Activated naive CD8-positive, alpha-beta T cell (primary cell): ENCODE data around the gene GJA3.

Source experiments
- H3K27ac Mint-ChIP-seq: one replicate; pipeline ENCODE4 v1.8.0; 2021; ENCODE audit warnings: mixed read lengths
- H3K27me3 Mint-ChIP-seq: one replicate; pipeline ENCODE4 v1.8.0; 2021; ENCODE audit warnings: mixed read lengths
- H3K36me3 Mint-ChIP-seq: one replicate; pipeline ENCODE4 v1.8.0; 2021; ENCODE audit warnings: mixed read lengths
- H3K4me1 Mint-ChIP-seq: one replicate; pipeline ENCODE4 v1.8.0; 2021; ENCODE audit warnings: low read depth, mixed read lengths
- H3K4me3 Mint-ChIP-seq: one replicate; pipeline ENCODE4 v1.8.0; 2021; ENCODE audit warnings: mild to moderate bottlenecking, mixed read lengths
- H3K9me3 Mint-ChIP-seq: one replicate; pipeline ENCODE4 v1.8.0; 2021; ENCODE audit warnings: low read depth, mixed read lengths

GJA3 gene

DNA sequence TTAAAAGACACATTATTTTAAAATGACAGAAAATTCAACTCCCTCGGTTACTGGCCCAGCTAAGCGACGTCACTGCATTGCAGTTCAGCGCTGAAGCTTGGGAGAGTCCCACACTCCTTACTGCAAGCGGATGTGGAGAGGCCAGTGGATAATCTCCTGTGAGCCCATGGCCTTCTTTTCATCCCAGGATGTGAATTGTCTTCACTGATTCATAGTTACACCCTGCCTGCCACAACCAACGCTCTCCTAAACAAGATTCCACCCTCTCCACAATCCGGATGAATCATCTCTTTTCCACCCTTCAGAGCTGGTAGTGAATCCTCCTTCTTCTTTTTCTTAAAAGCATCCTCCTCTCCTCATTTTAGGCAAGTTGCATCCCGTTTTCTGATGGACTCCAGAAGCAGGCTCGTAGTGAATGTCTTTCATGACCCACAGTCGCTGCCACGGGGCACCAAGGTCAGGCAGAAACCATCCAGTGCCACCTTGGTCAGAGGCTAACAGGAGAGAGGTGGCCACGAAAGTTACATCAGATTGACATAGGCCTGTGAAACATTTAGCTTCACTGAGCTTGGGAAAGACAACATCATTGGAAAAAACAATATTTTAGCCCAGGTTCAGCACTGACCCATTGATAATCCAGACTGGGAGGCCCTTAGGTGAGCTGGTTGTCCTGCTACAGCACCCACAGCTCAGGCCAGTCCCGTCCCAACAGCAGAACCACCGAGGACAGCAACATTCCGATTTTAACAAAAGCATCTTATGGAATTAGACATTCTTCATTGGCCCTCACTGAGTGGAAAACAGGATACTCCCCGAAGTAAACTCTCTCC, 29.8 kb upstream of the GJA3 start:
- peaks cover 16% of the 10 kb centered on the region for H3K27me3 Mint-ChIP-seq
- peaks cover 26% of the 10 kb centered on the region for H3K4me1 Mint-ChIP-seq
- H3K9me3 Mint-ChIP-seq: no peaks in the 10 kb centered on the region
- H3K36me3 Mint-ChIP-seq: no peaks in the 10 kb centered on the region
- H3K4me3 Mint-ChIP-seq: peak overlapping the region; percentile 63
- no peak overlapping the region for H3K27ac Mint-ChIP-seq

DNA sequence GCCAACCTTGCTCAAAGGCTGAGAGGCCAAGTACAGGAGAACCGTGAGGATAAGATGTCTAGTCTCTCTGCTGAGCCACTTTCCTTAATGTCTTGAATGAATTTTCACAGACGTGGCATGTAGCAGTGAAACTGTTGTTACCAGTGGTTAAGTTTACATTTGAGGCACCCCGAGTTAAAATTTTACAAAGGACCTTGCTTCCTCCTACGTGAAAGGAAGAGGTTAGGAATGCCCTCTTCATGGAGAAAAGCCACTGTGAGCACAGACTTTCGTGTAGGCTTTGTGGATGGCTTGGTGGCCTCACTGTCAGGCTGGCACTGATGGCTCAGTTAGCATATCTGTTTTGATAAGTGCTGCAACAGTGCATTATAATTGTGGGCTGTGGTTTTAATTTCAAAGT, 29.2 kb upstream of the GJA3 start:
- Mint-ChIP-seq H3K9me3 (no peaks in the 10 kb centered on the region), H3K36me3 (no peaks in the 10 kb centered on the region), H3K27me3 (peaks cover 12% of the 10 kb centered on the region), H3K4me3 (no peak overlapping the region), H3K27ac (no peak overlapping the region), H3K4me1 (peaks cover 26% of the 10 kb centered on the region)

DNA sequence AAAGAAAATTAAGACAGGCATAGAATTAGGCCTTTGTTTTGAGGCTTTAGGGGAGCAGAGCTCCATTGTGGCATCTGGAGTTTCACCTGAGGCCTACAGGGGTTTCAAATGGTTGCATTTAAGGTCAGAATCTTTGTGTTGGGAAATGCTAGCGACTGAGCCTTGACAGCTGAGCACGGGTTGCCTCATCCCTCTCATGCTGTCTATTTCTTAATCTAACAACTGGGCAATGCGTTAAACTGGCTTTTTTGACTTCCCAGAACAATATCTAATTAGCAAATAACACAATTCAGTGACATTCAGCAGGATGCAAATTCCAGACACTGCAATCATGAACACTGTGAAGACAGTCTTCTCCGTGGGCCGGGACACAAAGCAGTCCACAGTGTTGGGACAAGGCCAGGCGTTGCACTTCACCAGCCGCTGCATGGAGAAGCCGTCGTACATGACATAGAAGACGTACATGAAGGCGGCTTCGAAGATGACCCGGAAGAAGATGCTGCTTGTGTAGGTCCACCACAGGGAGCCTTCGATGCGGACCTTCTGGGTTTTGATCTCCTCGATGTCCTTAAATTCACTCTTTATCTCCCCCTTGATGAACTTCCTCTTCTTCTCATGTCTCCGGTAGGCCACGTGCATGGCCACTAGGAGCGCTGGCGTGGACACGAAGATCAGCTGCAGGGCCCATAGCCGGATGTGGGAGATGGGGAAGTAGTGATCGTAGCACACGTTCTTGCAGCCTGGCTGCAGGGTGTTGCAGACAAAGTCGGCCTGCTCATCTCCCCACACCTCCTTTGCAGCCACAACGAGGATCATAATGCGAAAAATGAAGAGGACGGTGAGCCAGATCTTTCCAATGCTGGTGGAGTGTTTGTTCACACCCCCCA, 28.1 kb upstream of the GJA3 start:
- Mint-ChIP-seq H3K27me3 (peaks cover 2% of the 10 kb centered on the region), H3K4me3 (no peak overlapping the region), H3K27ac (no peak overlapping the region), H3K9me3 (no peaks in the 10 kb centered on the region), H3K36me3 (no peaks in the 10 kb centered on the region), H3K4me1 (peaks cover 15% of the 10 kb centered on the region)

DNA sequence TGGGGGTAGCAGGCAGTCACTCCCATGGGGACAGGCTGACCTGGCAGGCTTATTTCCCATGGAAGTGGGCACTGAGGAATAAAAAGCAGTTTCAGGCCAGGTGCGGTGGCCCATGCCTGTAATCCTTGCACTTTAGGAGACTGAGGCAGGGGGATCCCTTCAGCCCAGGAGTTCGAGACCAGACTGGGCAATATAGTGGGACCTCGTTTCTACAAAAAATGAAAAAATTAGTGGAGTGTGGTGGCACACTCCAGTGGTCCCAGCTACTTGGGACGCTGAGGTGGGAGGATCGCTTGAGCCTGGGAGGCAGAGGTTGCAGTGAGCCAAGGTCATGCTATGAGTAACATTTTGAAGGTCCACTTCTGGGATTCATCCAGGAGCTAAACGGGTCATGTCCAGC, 25.9 kb upstream of the GJA3 start:
- Mint-ChIP-seq H3K9me3 (no peaks in the 10 kb centered on the region), H3K27me3 (peaks cover 2% of the 10 kb centered on the region), H3K27ac (no peak overlapping the region), H3K36me3 (no peaks in the 10 kb centered on the region), H3K4me3 (no peak overlapping the region), H3K4me1 (peaks cover 9% of the 10 kb centered on the region)

DNA sequence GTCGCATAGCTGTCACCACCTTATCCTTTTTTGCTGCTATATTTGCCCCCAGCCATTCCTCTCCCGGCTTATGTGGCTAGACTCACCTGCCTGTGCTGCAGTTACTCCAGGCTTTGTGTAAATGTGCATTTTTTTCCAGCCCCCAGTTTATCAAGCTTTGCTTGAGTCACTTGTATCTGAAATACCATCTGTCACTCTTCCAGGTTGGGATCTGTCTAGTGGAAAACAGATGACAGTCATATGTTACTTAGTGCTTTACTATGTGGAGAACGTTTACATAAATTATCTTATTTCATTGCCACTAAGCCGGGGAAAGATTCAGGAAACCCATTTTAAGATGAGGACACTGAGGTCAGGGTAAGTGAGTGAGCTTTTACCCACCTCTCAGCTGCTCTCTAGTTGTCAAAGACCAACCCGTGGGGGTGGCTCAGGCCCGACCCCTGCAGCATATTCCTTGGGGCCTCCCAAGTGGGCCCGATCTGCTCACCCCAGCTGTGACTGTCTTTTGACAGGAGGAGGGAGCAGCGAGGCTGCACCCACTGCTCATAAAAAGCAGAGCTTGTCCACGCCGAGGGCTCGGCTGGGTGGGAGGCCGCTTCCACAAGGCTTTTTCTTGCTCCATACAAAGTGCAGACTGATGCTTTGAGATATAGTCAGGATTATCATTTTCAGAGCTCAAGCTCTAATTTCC, 24.7 kb upstream of the GJA3 start:
- H3K9me3 Mint-ChIP-seq: no peaks in the 10 kb centered on the region
- no peaks in the 10 kb centered on the region for H3K36me3 Mint-ChIP-seq
- peaks cover 5% of the 10 kb centered on the region for H3K4me1 Mint-ChIP-seq
- H3K4me3 Mint-ChIP-seq: no peak overlapping the region
- no peak overlapping the region for H3K27ac Mint-ChIP-seq
- peaks cover 9% of the 10 kb centered on the region for H3K27me3 Mint-ChIP-seq

DNA sequence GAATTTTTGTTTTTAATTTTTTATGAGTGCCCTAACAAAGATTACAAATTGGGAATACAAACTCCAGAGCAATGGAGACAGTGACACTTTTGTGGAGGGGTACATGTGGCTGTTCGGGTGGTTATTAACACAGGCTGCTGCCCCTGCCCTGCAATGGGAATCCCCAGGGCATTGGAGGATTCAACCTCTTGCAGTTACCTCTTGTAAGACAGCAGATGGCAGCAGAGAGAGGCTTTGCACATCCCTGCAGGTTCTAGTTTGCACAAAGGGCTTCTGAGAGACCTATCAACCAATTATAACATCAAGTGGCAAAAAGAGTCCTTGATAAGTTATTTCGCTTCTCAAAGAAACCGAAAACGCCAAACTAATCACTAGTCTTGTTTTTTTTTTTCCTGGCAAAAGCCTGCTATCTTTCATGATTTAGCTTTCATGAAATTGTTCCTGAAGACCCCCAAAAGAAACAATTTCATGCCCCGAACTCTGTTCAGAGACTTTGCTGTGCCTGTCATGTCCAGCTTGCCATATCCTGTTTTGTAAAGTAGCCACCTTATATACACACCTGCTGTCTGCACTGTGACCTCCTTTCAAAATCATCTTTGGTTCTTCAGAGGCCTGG, 21.5 kb upstream of the GJA3 start:
- Mint-ChIP-seq H3K9me3 (no peaks in the 10 kb centered on the region), H3K27ac (no peak overlapping the region), H3K4me3 (no peak overlapping the region), H3K27me3 (peaks cover 26% of the 10 kb centered on the region), H3K4me1 (peaks cover 4% of the 10 kb centered on the region), H3K36me3 (no peaks in the 10 kb centered on the region)

DNA sequence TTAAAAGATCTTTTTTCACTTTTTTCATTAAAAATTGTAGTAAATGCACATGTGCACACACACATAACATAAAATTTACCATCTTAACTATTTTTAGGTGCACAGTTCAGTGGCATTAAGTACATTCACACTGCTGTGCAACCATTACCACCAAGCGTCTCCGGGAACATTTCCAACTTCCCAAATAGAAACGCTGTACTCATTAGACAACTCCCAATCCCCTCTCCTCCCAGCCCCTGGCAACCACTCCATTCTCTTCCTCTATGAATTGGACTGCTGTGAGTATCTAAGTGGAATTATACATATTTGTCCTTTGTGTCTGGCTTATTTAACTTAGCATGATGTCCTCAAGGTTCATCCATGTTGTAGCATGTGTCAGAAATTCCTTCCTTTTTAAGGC, 20.3 kb upstream of the GJA3 start:
- H3K4me1 Mint-ChIP-seq: peaks cover 4% of the 10 kb centered on the region
- no peaks in the 10 kb centered on the region for H3K9me3 Mint-ChIP-seq
- H3K4me3 Mint-ChIP-seq: no peak overlapping the region
- no peak overlapping the region for H3K27ac Mint-ChIP-seq
- H3K27me3 Mint-ChIP-seq: peaks cover 26% of the 10 kb centered on the region
- no peaks in the 10 kb centered on the region for H3K36me3 Mint-ChIP-seq

DNA sequence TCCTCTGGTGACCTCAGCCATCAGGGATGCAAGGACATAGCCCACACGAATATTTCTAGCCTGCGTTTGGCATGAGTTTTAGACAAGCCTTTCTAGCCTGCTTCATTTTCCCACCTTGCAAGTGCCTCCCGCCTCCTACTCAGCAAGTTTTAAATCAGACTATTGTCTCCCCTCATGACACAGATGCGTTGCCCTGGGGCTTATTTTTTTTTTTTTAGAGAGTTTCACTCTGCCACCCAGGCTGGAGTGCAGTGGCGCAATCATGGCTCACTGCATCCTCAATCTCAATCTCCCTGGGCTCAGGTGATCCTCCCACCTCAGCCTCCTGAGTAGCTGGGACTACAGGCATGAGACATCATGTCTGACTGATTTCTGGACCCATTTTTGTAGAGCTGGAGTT, 17.3 kb upstream of the GJA3 start:
- Mint-ChIP-seq H3K27me3 (peaks cover 31% of the 10 kb centered on the region), H3K4me1 (peaks cover 21% of the 10 kb centered on the region), H3K36me3 (no peaks in the 10 kb centered on the region), H3K27ac (no peak overlapping the region), H3K9me3 (no peaks in the 10 kb centered on the region), H3K4me3 (no peak overlapping the region)

DNA sequence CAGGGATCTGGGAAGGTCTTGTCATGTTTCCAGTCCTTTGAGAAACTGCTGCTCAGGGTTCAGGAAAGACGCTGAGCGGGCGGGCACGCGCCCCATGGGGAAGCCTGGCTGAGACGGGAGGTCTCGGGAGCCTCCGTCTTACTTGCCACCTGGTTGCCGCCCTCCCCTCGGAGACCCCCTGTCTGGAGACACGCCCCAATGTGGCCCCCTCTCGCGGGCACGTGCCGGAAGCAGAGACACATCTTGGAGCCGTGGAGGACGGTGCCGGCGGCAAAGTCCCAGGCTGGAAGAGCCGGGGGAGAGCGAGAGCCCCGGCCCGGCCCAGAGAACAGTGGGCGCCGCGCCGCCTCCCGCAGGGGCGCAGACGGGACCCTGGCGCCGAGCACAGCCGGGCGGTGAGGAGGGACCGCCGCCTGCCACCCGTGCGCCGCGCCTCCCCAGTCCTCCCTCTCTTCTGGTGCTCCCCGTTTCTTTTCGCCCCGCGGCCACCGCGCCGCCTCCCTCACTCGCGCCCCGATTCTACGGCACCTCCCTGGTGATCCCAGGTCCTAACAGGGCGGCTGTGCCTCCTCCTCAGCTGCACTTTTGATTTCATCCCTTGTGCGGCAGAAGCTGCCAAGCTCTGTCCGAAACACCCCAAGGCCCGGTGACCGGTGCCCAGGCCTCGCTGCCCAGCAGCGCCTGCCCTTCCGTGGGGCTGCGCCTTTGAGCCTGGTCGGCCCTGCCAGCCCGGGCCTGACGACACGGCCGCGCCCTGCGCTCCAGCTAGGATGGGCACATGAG, 16.4 kb upstream of the GJA3 start:
- H3K4me3 Mint-ChIP-seq: no peak overlapping the region
- H3K27ac Mint-ChIP-seq: no peak overlapping the region
- H3K36me3 Mint-ChIP-seq: no peaks in the 10 kb centered on the region
- H3K4me1 Mint-ChIP-seq: peaks cover 21% of the 10 kb centered on the region
- peaks cover 33% of the 10 kb centered on the region for H3K27me3 Mint-ChIP-seq
- no peaks in the 10 kb centered on the region for H3K9me3 Mint-ChIP-seq

DNA sequence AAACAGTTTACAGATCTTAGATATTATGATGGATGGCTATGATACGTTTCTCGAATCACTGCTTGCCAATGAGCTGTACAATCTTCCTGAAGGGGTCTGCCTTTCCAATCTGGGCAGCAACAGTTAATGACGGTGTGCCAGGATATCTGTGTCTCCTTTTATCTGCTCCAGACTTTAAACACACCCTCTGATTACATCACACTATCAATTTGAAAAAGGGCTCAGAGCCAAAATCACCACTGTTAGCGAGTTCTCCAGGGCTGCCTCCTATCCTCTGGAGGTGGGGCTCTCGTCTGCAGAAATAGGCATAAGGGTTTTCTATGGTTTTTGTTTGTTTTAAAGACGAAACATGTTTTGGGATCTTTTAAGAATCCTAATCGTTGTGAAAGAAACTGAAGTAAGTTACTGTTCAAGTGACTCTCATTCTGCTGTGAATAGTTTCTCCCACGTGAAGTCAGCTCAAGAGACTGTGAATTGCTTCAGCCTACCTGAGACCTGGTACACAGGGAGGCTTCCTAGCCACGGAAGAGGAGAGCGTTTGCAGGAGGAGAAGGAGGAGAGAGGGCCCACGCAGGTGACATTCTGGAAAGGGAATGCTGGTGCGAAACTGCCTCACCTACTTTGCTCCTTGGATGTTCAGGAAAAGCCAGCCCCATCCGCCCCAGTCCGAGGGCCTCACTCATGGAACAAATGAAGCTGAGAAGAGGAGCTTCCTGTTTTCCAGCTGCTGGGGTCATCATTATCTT, 15.2 kb upstream of the GJA3 start:
- no peaks in the 10 kb centered on the region for H3K36me3 Mint-ChIP-seq
- peaks cover 30% of the 10 kb centered on the region for H3K27me3 Mint-ChIP-seq
- no peak overlapping the region for H3K4me3 Mint-ChIP-seq
- peaks cover 19% of the 10 kb centered on the region for H3K4me1 Mint-ChIP-seq
- no peak overlapping the region for H3K27ac Mint-ChIP-seq
- H3K9me3 Mint-ChIP-seq: no peaks in the 10 kb centered on the region

DNA sequence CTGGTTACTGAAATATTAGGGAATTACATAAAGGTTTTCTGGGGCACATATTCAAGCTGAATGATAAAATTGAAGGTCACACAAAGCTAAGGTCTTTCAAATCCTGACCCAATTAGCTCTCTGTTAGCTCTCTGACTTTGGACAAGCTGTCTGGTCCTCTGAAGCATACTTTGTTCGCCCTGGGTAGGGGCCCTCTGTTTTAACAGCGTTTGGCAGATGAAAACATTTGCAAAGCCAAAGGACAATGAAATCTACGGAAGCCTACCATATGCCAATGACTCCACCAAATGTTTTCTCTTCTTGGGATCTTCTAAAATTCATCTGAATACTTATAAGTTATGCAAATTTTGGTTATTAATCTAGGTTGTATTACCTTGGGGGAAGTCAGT, 14.5 kb upstream of the GJA3 start:
- no peak overlapping the region for H3K4me3 Mint-ChIP-seq
- H3K27ac Mint-ChIP-seq: no peak overlapping the region

DNA sequence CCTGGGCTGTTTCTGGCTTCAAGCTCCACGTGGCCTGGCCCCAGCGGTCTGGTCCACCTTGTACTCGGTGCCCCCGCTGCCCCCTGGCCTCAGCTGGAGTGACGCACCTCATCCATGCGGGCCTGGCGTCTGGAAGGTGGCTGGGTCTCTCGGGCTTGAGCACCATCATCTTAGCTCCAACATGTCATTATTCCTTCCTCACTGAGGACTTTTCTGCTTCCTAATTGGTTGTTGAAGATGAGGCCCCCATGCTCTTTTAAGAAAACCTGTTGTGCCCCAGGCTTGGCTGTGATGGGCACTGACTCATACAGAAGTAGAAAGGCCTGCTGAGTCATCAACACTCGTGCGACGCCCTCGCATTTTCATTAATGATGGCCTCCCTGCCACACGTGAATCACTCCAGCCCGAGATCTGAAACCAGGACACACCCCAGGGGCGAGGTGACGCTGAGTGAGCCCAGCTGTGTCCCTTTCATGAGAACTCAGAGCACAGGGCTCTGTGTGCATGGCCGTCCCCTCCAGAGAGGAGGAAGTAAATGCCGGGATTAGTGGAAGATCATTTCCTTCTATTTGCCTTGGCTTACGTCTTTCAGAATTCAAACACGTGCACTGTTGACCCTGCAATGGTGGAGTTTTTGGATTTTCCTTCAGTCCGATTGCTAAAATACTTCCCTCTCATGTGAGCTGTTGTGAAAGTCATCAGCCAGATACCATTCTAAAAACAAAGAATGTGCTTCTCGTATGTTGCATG, 14.0 kb upstream of the GJA3 start:
- Mint-ChIP-seq H3K27ac (peak overlapping the region; percentile 29), H3K9me3 (no peaks in the 10 kb centered on the region), H3K4me1 (peaks cover 19% of the 10 kb centered on the region), H3K36me3 (no peaks in the 10 kb centered on the region), H3K27me3 (peaks cover 28% of the 10 kb centered on the region), H3K4me3 (peak overlapping the region; percentile 9)

More for the DNA sequence above, 14.5 kb upstream of the GJA3 start:
- Mint-ChIP-seq H3K36me3 (no peaks in the 10 kb centered on the region), H3K27me3 (peaks cover 28% of the 10 kb centered on the region), H3K9me3 (no peaks in the 10 kb centered on the region), H3K4me1 (peaks cover 19% of the 10 kb centered on the region)

DNA sequence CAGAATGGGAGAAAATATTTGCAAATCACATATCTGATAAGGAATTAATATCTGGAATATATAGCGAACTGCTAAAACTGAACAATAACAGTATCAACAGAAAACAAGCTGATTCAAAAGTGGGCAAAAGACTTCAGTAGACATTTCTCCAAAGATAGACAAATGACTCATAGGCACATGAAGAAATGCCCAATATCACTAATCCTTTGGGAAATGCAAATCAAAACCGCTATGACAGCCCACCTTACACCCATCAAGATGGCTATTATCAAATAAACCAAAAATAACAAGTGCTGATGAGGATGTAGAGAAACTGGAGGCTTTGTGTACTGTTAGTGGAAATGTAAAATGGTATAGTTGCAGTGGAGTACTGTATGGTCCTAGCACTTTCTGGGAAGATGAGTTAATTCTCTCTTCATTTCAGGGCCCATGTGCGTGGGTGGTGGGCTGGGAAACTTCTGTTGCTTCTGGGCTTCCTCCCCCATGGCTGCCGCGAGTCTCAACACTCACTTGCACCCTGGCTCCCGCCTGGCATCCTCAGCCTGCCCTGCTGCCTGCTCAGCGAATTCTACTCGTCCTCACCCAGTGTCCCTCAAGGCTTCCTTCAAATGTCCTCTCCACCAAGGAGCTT, 12.4 kb upstream of the GJA3 start:
- H3K27ac Mint-ChIP-seq: no peak overlapping the region
- H3K27me3 Mint-ChIP-seq: peaks cover 21% of the 10 kb centered on the region
- H3K9me3 Mint-ChIP-seq: no peaks in the 10 kb centered on the region
- H3K4me3 Mint-ChIP-seq: no peak overlapping the region
- no peaks in the 10 kb centered on the region for H3K36me3 Mint-ChIP-seq
- peaks cover 19% of the 10 kb centered on the region for H3K4me1 Mint-ChIP-seq
